Activated CD8-positive, alpha-beta T cell treated with anti-CD3 and anti-CD28 coated beads for 36 hours (primary cell): ENCODE results near the gene ENG. TPM values are rescaled to one million over a fixed set of nuclear protein-coding genes. Genes with fewer than 3 reads are reported as not detected.

Source experiments
- ATAC-seq: fragments of 200-7000 bp; cut with Tn5 transposase; one replicate; pipeline ENCODE4 v1.10.0; 2021; ENCODE audit warnings: mild to moderate bottlenecking, moderate library complexity
- CTCF ChIA-PET: fragments of 350-600 bp; sonication (Branson Sonifier 250); formaldehyde crosslinking; loops from one replicate; lab custom pipeline; 2021; ENCODE audit warnings: antibody characterized with exemption; lab: Charles Lee
- POLR2A ChIA-PET: fragments of 350-600 bp; sonication (Branson Sonifier 250); formaldehyde crosslinking; loops from one replicate; lab custom pipeline; 2021; ENCODE audit warnings: antibody characterized with exemption; lab: Charles Lee
- DNase-seq: peaks from one replicate; pipeline ENCODE4 v3.0.0-alpha.2; 2020
- H3K27ac Mint-ChIP-seq: one replicate; pipeline ENCODE4 v1.8.0; 2021; ENCODE audit warnings: mild to moderate bottlenecking, mixed read lengths
- H3K27me3 Mint-ChIP-seq: one replicate; pipeline ENCODE4 v1.8.0; 2021; ENCODE audit warnings: mixed read lengths
- H3K36me3 Mint-ChIP-seq: one replicate; pipeline ENCODE4 v1.8.0; 2021; ENCODE audit warnings: low read depth, mixed read lengths
- H3K4me1 Mint-ChIP-seq: one replicate; pipeline ENCODE4 v1.8.0; 2021; ENCODE audit warnings: low read depth, mixed read lengths
- H3K4me3 Mint-ChIP-seq: one replicate; pipeline ENCODE4 v1.8.0; 2021; ENCODE audit warnings: mild to moderate bottlenecking, moderate library complexity, mixed read lengths
- H3K9me3 Mint-ChIP-seq: one replicate; pipeline ENCODE4 v1.8.0; 2021; ENCODE audit warnings: mixed read lengths
- CTCF ChIP-seq: fragments of 200-600 bp; IDR thresholded peaks from one replicate; pipeline ENCODE4 v1.8.0; 2022; ENCODE audit warnings: antibody characterized with exemption, mild to moderate bottlenecking
- intact Hi-C: fragments of 100-400 bp; cut with micrococcal nuclease; formaldehyde crosslinking; loops from one replicate; pipeline ENCODE4 v1.10.0; 2022
- total RNA-seq, 2 experiments: library from RNA; stranded (reverse); gene quantifications; one replicate each; pipeline ENCODE4 v1.2.3, GENCODE V29; 2021

ENG gene
- total RNA-seq, 2 experiments from 2014 or later: 14.2 to 15.0 TPM

- ATAC-seq (peak; percentile 9), DNase-seq (peak; percentile 33)
- Mint-ChIP-seq H3K4me3 (peak overlapping the region; percentile 82), H3K36me3 (peaks cover 46% of the 10 kb centered on the region), H3K27me3 (no peaks in the 10 kb centered on the region), H3K9me3 (peaks cover 11% of the 10 kb centered on the region), H3K27ac (peak overlapping the region; percentile 83), H3K4me1 (peaks cover 31% of the 10 kb centered on the region)
- ChIA-PET POLR2A (interaction anchor here (1.0 to 3.7 kb wide), 7 partner anchors 11 to 109 kb away, joined by 3 to 19 read pairs (median 4); partner anchors contain the start of gene ST6GALNAC4), CTCF (interaction anchor here (1.2 to 3.0 kb wide), 5 partner anchors 19 to 164 kb away, joined by 3 to 16 read pairs (median 4); partner anchors contain the start of genes ST6GALNAC4 and TOR2A)
- TF ChIP-seq CTCF: no peak
- intact Hi-C loops: no loop called here
These were observed 44.1 kb upstream of the ENG start for GRCh38 chr9:127898433-127899127.

GRCh38 chr9:127897193-127897692, 42.8 kb upstream of the ENG start:
- ATAC-seq (peak; percentile 29), DNase-seq (peak; percentile 56)
- Mint-ChIP-seq H3K4me3 (peak overlapping the region; percentile 82), H3K9me3 (peaks cover 15% of the 10 kb centered on the region), H3K36me3 (peaks cover 58% of the 10 kb centered on the region), H3K27ac (no peak overlapping the region), H3K27me3 (no peaks in the 10 kb centered on the region), H3K4me1 (peaks cover 23% of the 10 kb centered on the region)
- no peak for TF ChIP-seq CTCF
- intact Hi-C loops: no loop called here
- CTCF ChIA-PET: interaction anchor here (2.6 to 3.0 kb wide), 2 partner anchors 24 to 27 kb away, joined by 11 to 16 read pairs; no protein-coding TSS in a partner anchor
- POLR2A ChIA-PET: interaction anchor here (1.0 to 3.7 kb wide), 6 partner anchors 10 to 112 kb away, joined by 3 to 19 read pairs (median 4); partner anchors contain the start of genes CDK9 and ST6GALNAC4

- Mint-ChIP-seq H3K4me1 (peaks cover 20% of the 10 kb centered on the region), H3K36me3 (peaks cover 59% of the 10 kb centered on the region), H3K9me3 (peaks cover 15% of the 10 kb centered on the region), H3K4me3 (no peak overlapping the region), H3K27ac (no peak overlapping the region), H3K27me3 (no peaks in the 10 kb centered on the region)
- TF ChIP-seq CTCF: no peak
- POLR2A ChIA-PET: interaction anchor here (0.9 to 3.7 kb wide), 7 partner anchors 9 to 111 kb away, joined by 3 to 19 read pairs (median 4); partner anchors contain the start of genes CDK9 and ST6GALNAC4
- intact Hi-C loops: no loop called here
- CTCF ChIA-PET: interaction anchor here (2.6 kb wide), 2 partner anchors 25 to 26 kb away, joined by 8 to 11 read pairs; no protein-coding TSS in a partner anchor
- ATAC-seq: no peak
- DNase-seq: no peak
These were observed 42.1 kb upstream of the ENG start for GRCh38 chr9:127896395-127897192.

- H3K27ac Mint-ChIP-seq: no peak overlapping the region
- CTCF ChIA-PET: interaction anchor here (1.5 to 2.6 kb wide), 2 partner anchors 23 to 26 kb away, joined by 4 to 8 read pairs; no protein-coding TSS in a partner anchor
- H3K4me3 Mint-ChIP-seq: no peak overlapping the region
- ATAC-seq: no peak
- H3K27me3 Mint-ChIP-seq: no peaks in the 10 kb centered on the region
- POLR2A ChIA-PET: interaction anchor here (0.9 to 2.6 kb wide), 3 partner anchors 8 to 14 kb away, joined by 3 to 10 read pairs (median 5); no protein-coding TSS in a partner anchor
- TF ChIP-seq CTCF: no peak
- H3K4me1 Mint-ChIP-seq: peaks cover 18% of the 10 kb centered on the region
- intact Hi-C loops: no loop called here
- DNase-seq: no peak
- peaks cover 15% of the 10 kb centered on the region for H3K9me3 Mint-ChIP-seq
- peaks cover 61% of the 10 kb centered on the region for H3K36me3 Mint-ChIP-seq
These were observed 41.4 kb upstream of the ENG start for GRCh38 chr9:127895811-127896210.
